ENCODE measurements around the gene SINHCAF.
A peak's percentile ranks its signal among the peaks of the same experiment; 100 is the strongest.

GRCh38 chr12:31245822-31246469 lies 80.0 kb downstream of the SINHCAF start:
- TF ChIP-seq CTCF (IDR thresholded peaks at IDR 0.05) = peak in 2 of 6 experiments; percentile 11 to 13
- TF ChIP-seq POLR2A (IDR thresholded peaks at IDR 0.05) = no peak
